Esophagus muscularis mucosa (tissue), 4 donors: ENCODE results near the gene SNUPN. TPM values are rescaled to one million over a fixed set of nuclear protein-coding genes. Genes with fewer than 3 reads are reported as not detected.

Experiments
- DNase-seq: peaks from one replicate; pipeline ENCODE4 v3.0.0-alpha.2; 2017; ENCODE audit errors: extremely low spot score
- H3K27ac ChIP-seq, 4 donors: fragments of 200-600 bp; sonication (generic); replicated peaks in 1 of 4; 1 replicate in 3 of 4; 2 replicates in 1 of 4; pipeline ENCODE4 v1.5.1; 2016 to 2019; ENCODE audit warnings: mild to moderate bottlenecking in 1 of 4
- H3K27me3 ChIP-seq, 4 donors: fragments of 200-600 bp; sonication (generic); one replicate each; pipeline versions ENCODE4 v1.5.1 to v1.6.0; 2016 to 2019
- H3K36me3 ChIP-seq, 4 donors: fragments of 200-600 bp; sonication (generic); one replicate each; pipeline ENCODE4 v1.5.1; 2016 to 2019
- H3K4me1 ChIP-seq, 4 donors: fragments of 200-600 bp; sonication (generic); one replicate each; pipeline ENCODE4 v1.5.1; 2016 to 2019
- H3K4me3 ChIP-seq, 4 donors: fragments of 200-600 bp; sonication (generic); 1 replicate in 2 of 4; 2 replicates in 2 of 4; pipeline ENCODE4 v1.5.1; 2016 to 2019; ENCODE audit warnings: mild to moderate bottlenecking in 4 of 4, moderate library complexity in 1 of 4
- H3K9me3 ChIP-seq, 4 donors: fragments of 200-600 bp; sonication (generic); 1 replicate in 3 of 4; 2 replicates in 1 of 4; pipeline ENCODE4 v1.5.1; 2016 to 2019
- EP300 ChIP-seq: sonication (generic); formaldehyde crosslinking; IDR thresholded peaks from one replicate; pipeline ENCODE4 v1.6.1; 2017; ENCODE audit warnings: antibody characterized with exemption
- POLR2A ChIP-seq: fragments of 450-650 bp; IDR thresholded peaks from one replicate; pipeline ENCODE4 v1.6.1; 2017; ENCODE audit warnings: antibody characterized with exemption, moderate library complexity, mild to moderate bottlenecking, low read depth
- POLR2AphosphoS5 ChIP-seq, 2 donors: sonication (generic); formaldehyde crosslinking; IDR thresholded peaks; one replicate each; pipeline ENCODE4 v1.6.1; 2017; ENCODE audit warnings: antibody characterized with exemption in 2 of 2
- WGBS: methylation state at CpG from one replicate; pipeline ENCODE4 v1.1.5; 2018; 5-methylcytosine and 5-hydroxymethylcytosine counted together
- intact Hi-C: fragments of 100-400 bp; cut with DNase I; formaldehyde crosslinking; loops from one replicate; pipeline ENCODE4 v1.15.1; 2023
- total RNA-seq, 4 donors: library from RNA; depleted of rRNA; stranded (reverse); fragments of >200 nt; gene quantifications; one replicate each; pipeline versions ENCODE4 v1.1.0 to v1.2.1, GENCODE V29; 2016
- TF ChIP-seq, protein P1 (sequence below), 3 experiments: fragments of 200-600 bp in 2 of 3; fragments of 450-650 bp in 1 of 3; sonication (generic) in 2 of 3; IDR thresholded peaks; one replicate each; pipeline ENCODE4 v1.5.1; 2017 to 2019; ENCODE audit warnings: antibody characterized with exemption in 3 of 3, mild to moderate bottlenecking in 2 of 3, moderate library complexity in 1 of 3

SNUPN gene
- total RNA-seq, 4 donors from 2014 or later: 16.6 to 23.4 (median 18.8) TPM

DNA sequence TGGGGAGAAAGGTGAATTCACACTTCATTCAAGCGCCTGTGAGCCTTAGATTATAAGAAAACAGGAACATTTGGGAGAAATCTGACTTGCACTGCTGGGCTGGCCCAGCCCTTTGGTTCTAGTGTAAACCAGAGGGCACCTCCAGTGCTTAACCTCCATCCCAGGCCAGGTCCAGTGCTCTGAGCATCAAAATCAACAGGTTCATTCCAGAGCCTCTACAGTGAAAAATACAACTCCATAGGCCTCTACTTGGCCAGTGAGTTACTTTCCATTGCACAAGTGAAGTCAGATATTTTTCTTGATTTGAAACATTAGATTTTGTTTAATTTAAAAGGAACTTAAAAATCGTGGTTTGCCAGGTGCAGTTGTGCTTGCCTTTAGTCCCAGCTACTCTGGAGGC, 3.0 kb downstream of the SNUPN start:
- Histone ChIP-seq H3K4me3 (no peak overlapping the region), H3K27ac (peak overlapping the region in 2 of 4 donors; percentile 2 to 39), H3K4me1 (peaks cover 23 to 55% (median 39%) of the 10 kb centered on the region in 4 donors), H3K36me3 (peaks cover 12 to 35% (median 28%) of the 10 kb centered on the region in 4 donors), H3K9me3 (no peaks in the 10 kb centered on the region), H3K27me3 (no peaks in the 10 kb centered on the region)
- 67% methylated on average over 2 of the region's 2 CpGs for WGBS
- TF ChIP-seq, protein P1, sequence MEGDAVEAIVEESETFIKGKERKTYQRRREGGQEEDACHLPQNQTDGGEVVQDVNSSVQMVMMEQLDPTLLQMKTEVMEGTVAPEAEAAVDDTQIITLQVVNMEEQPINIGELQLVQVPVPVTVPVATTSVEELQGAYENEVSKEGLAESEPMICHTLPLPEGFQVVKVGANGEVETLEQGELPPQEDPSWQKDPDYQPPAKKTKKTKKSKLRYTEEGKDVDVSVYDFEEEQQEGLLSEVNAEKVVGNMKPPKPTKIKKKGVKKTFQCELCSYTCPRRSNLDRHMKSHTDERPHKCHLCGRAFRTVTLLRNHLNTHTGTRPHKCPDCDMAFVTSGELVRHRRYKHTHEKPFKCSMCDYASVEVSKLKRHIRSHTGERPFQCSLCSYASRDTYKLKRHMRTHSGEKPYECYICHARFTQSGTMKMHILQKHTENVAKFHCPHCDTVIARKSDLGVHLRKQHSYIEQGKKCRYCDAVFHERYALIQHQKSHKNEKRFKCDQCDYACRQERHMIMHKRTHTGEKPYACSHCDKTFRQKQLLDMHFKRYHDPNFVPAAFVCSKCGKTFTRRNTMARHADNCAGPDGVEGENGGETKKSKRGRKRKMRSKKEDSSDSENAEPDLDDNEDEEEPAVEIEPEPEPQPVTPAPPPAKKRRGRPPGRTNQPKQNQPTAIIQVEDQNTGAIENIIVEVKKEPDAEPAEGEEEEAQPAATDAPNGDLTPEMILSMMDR (IDR thresholded peaks at IDR 0.05): no peak
- TF ChIP-seq POLR2A (no peak), EP300 (no peak), POLR2AphosphoS5 (IDR thresholded peaks at IDR 0.05) (no peak)
- DNase-seq: no peak
- intact Hi-C loops: loop anchor here (10.0 kb wide), 1 partner anchor 182 kb away; no protein-coding TSS in a partner anchor

DNA sequence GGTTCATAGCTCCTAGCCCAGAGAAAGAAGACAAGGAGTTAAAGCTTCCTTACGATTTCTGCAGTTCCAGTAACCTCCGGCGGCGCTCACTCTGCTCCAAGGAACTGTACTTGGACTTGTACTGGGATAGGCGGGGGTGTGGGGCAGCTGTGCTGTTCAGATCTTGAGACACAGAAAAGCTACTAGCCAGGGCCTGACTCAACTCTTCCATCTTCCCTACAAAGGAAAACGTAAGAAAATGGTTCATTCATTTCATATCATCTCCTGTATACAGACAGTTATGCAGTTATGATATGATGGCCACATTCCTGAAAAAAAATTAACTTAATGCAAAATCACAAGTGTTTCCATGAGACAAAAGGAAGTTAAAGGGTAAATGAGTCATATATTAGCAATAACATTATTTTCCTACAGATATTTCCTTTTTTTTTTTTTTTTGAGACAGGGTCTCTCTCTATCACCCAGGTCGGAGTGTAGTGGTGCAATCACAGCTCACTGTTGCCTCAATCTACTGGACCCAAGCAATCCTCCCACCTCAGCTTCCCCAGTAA, 4.6 kb downstream of the SNUPN start:
- Histone ChIP-seq H3K4me3 (peak overlapping the region; percentile 12 to 28 (median 22)), H3K9me3 (no peaks in the 10 kb centered on the region), H3K27me3 (no peaks in the 10 kb centered on the region), H3K4me1 (peaks cover 19 to 46% (median 31%) of the 10 kb centered on the region in 4 donors), H3K36me3 (peaks cover 28 to 51% (median 44%) of the 10 kb centered on the region in 4 donors), H3K27ac (peak overlapping the region; percentile 57 to 74 (median 60))
- peak; percentile 94 for DNase-seq
- WGBS: 51% methylated on average over 7 of the region's 7 CpGs
- no peak for TF ChIP-seq EP300
- TF ChIP-seq, protein P1 (IDR thresholded peaks at IDR 0.05): peak in 1 of 3 experiments; percentile 27
- TF ChIP-seq POLR2AphosphoS5 (IDR thresholded peaks at IDR 0.05): peak; percentile 36 to 57
- intact Hi-C loops: loop anchor here (10.0 kb wide), 1 partner anchor 184 kb away; no protein-coding TSS in a partner anchor

GRCh38 chr15:75620058-75620820, 5.3 kb downstream of the SNUPN start:
- peak overlapping the region; percentile 12 to 28 (median 22) for H3K4me3 ChIP-seq

GRCh38 chr15:75616766-75617165, 8.8 kb downstream of the SNUPN start:
- Histone ChIP-seq H3K4me3 (no peak overlapping the region), H3K36me3 (peaks cover 54 to 91% (median 82%) of the 10 kb centered on the region in 4 donors), H3K4me1 (peaks cover 16 to 26% (median 23%) of the 10 kb centered on the region in 4 donors), H3K27ac (no peak overlapping the region), H3K27me3 (no peaks in the 10 kb centered on the region), H3K9me3 (no peaks in the 10 kb centered on the region)
- no peak for DNase-seq
- intact Hi-C loops: no loop called here
- TF ChIP-seq POLR2A (no peak), EP300 (no peak), POLR2AphosphoS5 (IDR thresholded peaks at IDR 0.05) (no peak)
- TF ChIP-seq, protein P1 (IDR thresholded peaks at IDR 0.05): no peak

More at GRCh38 chr15:75620058-75620820, 5.3 kb downstream of the SNUPN start:
- no peaks in the 10 kb centered on the region for H3K27me3 ChIP-seq
- no peak for TF ChIP-seq EP300
- TF ChIP-seq POLR2AphosphoS5 (IDR thresholded peaks at IDR 0.05): no peak
- TF ChIP-seq, protein P1 (IDR thresholded peaks at IDR 0.05): no peak
- TF ChIP-seq POLR2A: no peak
- no peak for DNase-seq
- H3K36me3 ChIP-seq: peaks cover 34 to 58% (median 49%) of the 10 kb centered on the region in 4 donors
- H3K27ac ChIP-seq: peak overlapping the region; percentile 57 to 74 (median 60)
- WGBS: 71% methylated on average over 4 of the region's 4 CpGs
- no peaks in the 10 kb centered on the region for H3K9me3 ChIP-seq
- intact Hi-C loops: loop anchor here (10.0 kb wide), 1 partner anchor 185 kb away; no protein-coding TSS in a partner anchor
- H3K4me1 ChIP-seq: peaks cover 19 to 44% (median 29%) of the 10 kb centered on the region in 4 donors
